ENCODE measurements around the gene SRSF10.

SRSF10 gene

GRCh38 chr1:23979881-23980727 lies at the start of gene SRSF10:
Gene SRSF10 (minus strand): TSS chr1:23980327. CDS start chr1:23980255, 72 bp downstream.
- H3K9me2 ChIP-seq (replicated peaks; ENCODE audit: insufficient read depth, low read length): no peaks in the 10 kb centered on the region
- TF ChIP-seq, protein P1, sequence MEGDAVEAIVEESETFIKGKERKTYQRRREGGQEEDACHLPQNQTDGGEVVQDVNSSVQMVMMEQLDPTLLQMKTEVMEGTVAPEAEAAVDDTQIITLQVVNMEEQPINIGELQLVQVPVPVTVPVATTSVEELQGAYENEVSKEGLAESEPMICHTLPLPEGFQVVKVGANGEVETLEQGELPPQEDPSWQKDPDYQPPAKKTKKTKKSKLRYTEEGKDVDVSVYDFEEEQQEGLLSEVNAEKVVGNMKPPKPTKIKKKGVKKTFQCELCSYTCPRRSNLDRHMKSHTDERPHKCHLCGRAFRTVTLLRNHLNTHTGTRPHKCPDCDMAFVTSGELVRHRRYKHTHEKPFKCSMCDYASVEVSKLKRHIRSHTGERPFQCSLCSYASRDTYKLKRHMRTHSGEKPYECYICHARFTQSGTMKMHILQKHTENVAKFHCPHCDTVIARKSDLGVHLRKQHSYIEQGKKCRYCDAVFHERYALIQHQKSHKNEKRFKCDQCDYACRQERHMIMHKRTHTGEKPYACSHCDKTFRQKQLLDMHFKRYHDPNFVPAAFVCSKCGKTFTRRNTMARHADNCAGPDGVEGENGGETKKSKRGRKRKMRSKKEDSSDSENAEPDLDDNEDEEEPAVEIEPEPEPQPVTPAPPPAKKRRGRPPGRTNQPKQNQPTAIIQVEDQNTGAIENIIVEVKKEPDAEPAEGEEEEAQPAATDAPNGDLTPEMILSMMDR (IDR thresholded peaks at IDR 0.05; ENCODE audit: low read length): peak; percentile 33
- no peak for TF ChIP-seq EZH2phosphoT487 (IDR thresholded peaks at IDR 0.05; ENCODE audit: low read length)
- peak; percentile 99 for DNase-seq
- peak within 1 kb of the TSS; percentile 84 for H3K27ac ChIP-seq (ENCODE audit: low read length)
- H3K4me3 ChIP-seq (ENCODE audit: low read length): peak within 1 kb of the TSS; percentile 96
- peaks cover 51% of the 10 kb centered on the region for H3K79me2 ChIP-seq (ENCODE audit: low read length)
- no peaks in the 10 kb centered on the region for H3K27me3 ChIP-seq (replicated peaks; ENCODE audit: insufficient read depth, low read length)
- peak within 1 kb of the TSS; percentile 98 for H3K9ac ChIP-seq (ENCODE audit: low read length)
- H3F3A ChIP-seq (ENCODE audit: insufficient read depth, low read length): peaks cover 10% of the 10 kb centered on the region; the same call in 1 of the 2 replicates
- H3K4me1 ChIP-seq (ENCODE audit: low read length): peaks cover 34% of the 10 kb centered on the region
- H3K9me3 ChIP-seq (replicated peaks; ENCODE audit: insufficient read depth, low read length): no peaks in the 10 kb centered on the region
- H4K20me1 ChIP-seq (ENCODE audit: insufficient read depth, low read length): peaks cover 32% of the 10 kb centered on the region
- H3K4me2 ChIP-seq (ENCODE audit: low read depth, low read length): peak within 1 kb of the TSS; percentile 91
- no peaks in the 10 kb centered on the region; the same call in 1 of the 2 replicates for H3K36me3 ChIP-seq (replicated peaks; ENCODE audit: insufficient read depth, low read length)
- peak within 1 kb of the TSS; percentile 94 for H2AFZ ChIP-seq (ENCODE audit: low read length)

DNA sequence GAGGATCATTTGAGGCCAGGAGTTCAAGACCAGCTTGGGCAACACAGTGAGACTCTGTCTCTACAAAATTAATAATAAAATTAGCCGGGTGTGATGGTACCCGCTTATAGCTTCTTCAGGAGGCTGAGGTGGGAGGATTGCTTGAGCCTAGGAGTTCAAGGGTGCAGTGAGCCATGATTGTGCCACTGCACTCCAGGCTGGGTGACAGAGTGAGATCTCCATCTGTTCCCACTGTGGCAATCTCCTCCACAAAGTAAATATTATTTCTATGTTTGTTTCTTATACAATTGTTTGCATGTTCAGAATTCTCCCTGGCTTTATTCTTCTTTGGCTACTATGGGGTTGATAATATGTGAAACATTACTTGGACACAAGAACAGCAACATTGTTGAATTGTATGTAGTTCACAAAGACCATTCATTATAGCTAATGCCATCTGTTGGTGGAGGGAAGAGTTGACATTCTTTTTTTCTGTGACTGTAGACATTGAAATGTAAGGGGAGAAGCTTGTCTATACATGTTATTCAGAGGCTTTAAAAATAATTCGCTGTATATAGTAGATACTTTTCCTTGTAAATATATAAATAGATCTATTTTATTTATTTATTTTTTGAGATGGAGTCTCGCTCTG lies 47.8 kb upstream of the SRSF10 start:
- H2AFZ ChIP-seq (ENCODE audit: low read length): no peak overlapping the region
- no peaks in the 10 kb centered on the region for H3K36me3 ChIP-seq (replicated peaks; ENCODE audit: insufficient read depth, low read length)
- no peaks in the 10 kb centered on the region for H4K20me1 ChIP-seq (ENCODE audit: insufficient read depth, low read length)
- H3K27me3 ChIP-seq (replicated peaks; ENCODE audit: insufficient read depth, low read length): no peaks in the 10 kb centered on the region
- no peak overlapping the region for H3K9ac ChIP-seq (ENCODE audit: low read length)
- H3F3A ChIP-seq (ENCODE audit: insufficient read depth, low read length): no peaks in the 10 kb centered on the region
- no peaks in the 10 kb centered on the region for H3K4me1 ChIP-seq (ENCODE audit: low read length)
- DNase-seq: peak; percentile 31
- no peak overlapping the region for H3K4me2 ChIP-seq (ENCODE audit: low read depth, low read length)
- H3K79me2 ChIP-seq (ENCODE audit: low read length): no peaks in the 10 kb centered on the region
- no peak overlapping the region for H3K4me3 ChIP-seq (ENCODE audit: low read length)
- TF ChIP-seq EZH2phosphoT487 (IDR thresholded peaks at IDR 0.05; ENCODE audit: low read length): no peak
- TF ChIP-seq, protein P1 (IDR thresholded peaks at IDR 0.05; ENCODE audit: low read length): peak; percentile 48
- TF ChIP-seq EZH2 (optimal IDR thresholded peaks at IDR 0.05; ENCODE audit: low read depth, low read length): no peak
- no peaks in the 10 kb centered on the region for H3K9me2 ChIP-seq (replicated peaks; ENCODE audit: insufficient read depth, low read length)
- no peaks in the 10 kb centered on the region for H3K9me3 ChIP-seq (replicated peaks; ENCODE audit: insufficient read depth, low read length)
- no peak overlapping the region for H3K27ac ChIP-seq (ENCODE audit: low read length)

DNA sequence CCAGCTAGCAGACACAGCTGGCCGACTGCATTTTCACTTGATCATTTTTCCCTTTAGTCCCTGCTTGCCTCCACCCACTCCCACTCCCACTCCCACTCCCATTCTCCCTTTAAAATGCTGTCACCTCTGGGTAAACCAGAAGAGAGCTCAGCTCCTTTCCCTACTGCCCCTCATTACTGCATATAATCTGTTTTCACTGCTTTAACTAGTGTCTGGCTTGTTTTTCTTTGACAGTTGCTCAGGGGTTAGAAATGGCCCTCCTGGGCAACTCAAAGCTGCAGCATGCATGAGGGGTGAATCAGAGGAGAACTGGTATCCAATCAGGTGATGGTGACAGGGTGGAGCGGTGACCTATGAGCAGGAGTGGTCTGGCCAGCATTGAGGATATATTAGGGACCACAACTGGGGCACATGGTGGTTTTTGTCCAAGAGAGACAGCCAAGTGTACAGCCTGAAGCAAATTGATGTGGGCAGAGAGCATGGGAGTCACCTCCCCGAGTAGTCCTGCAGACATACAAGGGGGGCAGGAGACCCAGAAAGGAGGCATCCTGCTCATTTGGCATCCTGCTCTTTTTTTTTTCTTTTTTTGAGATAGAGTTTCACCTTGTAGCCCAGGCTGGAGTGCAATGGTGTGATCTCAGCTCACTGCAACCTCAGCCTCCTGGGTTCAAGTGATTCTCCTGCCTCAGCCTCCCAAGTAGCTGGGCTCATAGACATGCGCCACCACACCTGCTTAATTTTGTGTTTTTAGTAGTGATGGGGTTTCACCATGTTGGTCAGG lies 42.6 kb upstream of the SRSF10 start:
- Histone ChIP-seq H3K27me3 (replicated peaks; ENCODE audit: insufficient read depth, low read length) (no peaks in the 10 kb centered on the region), H3F3A (ENCODE audit: insufficient read depth, low read length) (no peaks in the 10 kb centered on the region)

More for the DNA sequence above, 42.6 kb upstream of the SRSF10 start:
- TF ChIP-seq, protein P1 (IDR thresholded peaks at IDR 0.05; ENCODE audit: low read length): no peak
- TF ChIP-seq EZH2 (optimal IDR thresholded peaks at IDR 0.05; ENCODE audit: low read depth, low read length) (no peak), EZH2phosphoT487 (IDR thresholded peaks at IDR 0.05; ENCODE audit: low read length) (no peak)
- H2AFZ ChIP-seq (ENCODE audit: low read length): no peak overlapping the region
- no peak for DNase-seq
- no peak overlapping the region for H3K27ac ChIP-seq (ENCODE audit: low read length)
- H3K4me2 ChIP-seq (ENCODE audit: low read depth, low read length): no peak overlapping the region
- H3K4me1 ChIP-seq (ENCODE audit: low read length): no peaks in the 10 kb centered on the region
- H3K4me3 ChIP-seq (ENCODE audit: low read length): no peak overlapping the region
- H3K79me2 ChIP-seq (ENCODE audit: low read length): no peaks in the 10 kb centered on the region
- no peaks in the 10 kb centered on the region for H3K36me3 ChIP-seq (replicated peaks; ENCODE audit: insufficient read depth, low read length)
- no peak overlapping the region for H3K9ac ChIP-seq (ENCODE audit: low read length)
- H3K9me3 ChIP-seq (replicated peaks; ENCODE audit: insufficient read depth, low read length): no peaks in the 10 kb centered on the region
- H3K9me2 ChIP-seq (replicated peaks; ENCODE audit: insufficient read depth, low read length): no peaks in the 10 kb centered on the region
- H4K20me1 ChIP-seq (ENCODE audit: insufficient read depth, low read length): no peaks in the 10 kb centered on the region

Data from MM.1S (cell line).